Fibroblast of villous mesenchyme (primary cell): ENCODE measurements around the gene EZH1. TPM values are rescaled to one million over a fixed set of nuclear protein-coding genes. Genes with fewer than 3 reads are reported as not detected.
"Not testable (repeated sequence)": the region's sequence is repeated elsewhere in the genome, so short reads cannot be mapped to it uniquely, and the experiment has no call there.

Experiments used
- DNase-seq: peaks from one replicate; pipeline ENCODE4 v3.0.0-alpha.2; 2010; ENCODE audit warnings: low read depth
- H3K4me3 ChIP-seq: 2 replicates; pipeline ENCODE4 v1.5.1; 2011; ENCODE audit warnings: low read depth, mild to moderate bottlenecking, low read length
- total RNA-seq: library from RNA; depleted of rRNA; stranded (reverse); fragments of >200 nt; gene quantifications from 2 replicates; pipeline ENCODE4 v1.2.3, GENCODE V29; 2012
- TF ChIP-seq, protein P1 (sequence below): IDR thresholded peaks from 2 replicates; pipeline ENCODE4 v1.5.1; 2012; ENCODE audit warnings: low read depth, mild to moderate bottlenecking, low read length; ENCODE audit not compliant: insufficient read depth

EZH1 gene
- total RNA-seq, 1 donor: 22.0 TPM

DNA sequence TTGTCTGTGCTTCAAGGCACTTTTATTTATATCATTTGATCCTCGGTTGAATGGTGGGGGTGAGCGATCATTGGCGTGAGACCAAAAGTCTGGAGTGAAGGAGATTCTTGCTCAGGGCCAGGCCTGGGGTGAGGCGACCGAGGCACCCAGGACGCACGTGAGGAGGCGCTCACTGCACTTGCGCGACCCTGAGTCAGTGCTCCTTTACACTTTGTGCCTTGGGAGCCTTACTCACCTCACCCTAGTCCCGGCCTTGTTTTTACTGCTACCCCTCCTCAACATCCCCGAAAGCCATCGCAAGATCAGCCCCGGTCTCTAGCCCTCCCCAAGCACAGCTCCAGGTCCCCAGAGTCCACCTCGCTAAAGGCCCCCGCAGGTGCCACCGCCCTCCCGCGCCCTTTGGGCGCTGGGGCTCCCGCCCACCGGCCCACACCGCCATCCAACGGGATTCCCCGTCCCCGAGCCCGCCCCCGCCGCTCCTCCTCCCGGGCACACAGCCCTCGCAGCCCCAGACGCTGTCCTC, 496 bp downstream of the EZH1 start:
- peak overlapping the region; percentile 86 for H3K4me3 ChIP-seq
- peak; percentile 47 for DNase-seq
- TF ChIP-seq, protein P1, sequence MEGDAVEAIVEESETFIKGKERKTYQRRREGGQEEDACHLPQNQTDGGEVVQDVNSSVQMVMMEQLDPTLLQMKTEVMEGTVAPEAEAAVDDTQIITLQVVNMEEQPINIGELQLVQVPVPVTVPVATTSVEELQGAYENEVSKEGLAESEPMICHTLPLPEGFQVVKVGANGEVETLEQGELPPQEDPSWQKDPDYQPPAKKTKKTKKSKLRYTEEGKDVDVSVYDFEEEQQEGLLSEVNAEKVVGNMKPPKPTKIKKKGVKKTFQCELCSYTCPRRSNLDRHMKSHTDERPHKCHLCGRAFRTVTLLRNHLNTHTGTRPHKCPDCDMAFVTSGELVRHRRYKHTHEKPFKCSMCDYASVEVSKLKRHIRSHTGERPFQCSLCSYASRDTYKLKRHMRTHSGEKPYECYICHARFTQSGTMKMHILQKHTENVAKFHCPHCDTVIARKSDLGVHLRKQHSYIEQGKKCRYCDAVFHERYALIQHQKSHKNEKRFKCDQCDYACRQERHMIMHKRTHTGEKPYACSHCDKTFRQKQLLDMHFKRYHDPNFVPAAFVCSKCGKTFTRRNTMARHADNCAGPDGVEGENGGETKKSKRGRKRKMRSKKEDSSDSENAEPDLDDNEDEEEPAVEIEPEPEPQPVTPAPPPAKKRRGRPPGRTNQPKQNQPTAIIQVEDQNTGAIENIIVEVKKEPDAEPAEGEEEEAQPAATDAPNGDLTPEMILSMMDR: no peak

DNA sequence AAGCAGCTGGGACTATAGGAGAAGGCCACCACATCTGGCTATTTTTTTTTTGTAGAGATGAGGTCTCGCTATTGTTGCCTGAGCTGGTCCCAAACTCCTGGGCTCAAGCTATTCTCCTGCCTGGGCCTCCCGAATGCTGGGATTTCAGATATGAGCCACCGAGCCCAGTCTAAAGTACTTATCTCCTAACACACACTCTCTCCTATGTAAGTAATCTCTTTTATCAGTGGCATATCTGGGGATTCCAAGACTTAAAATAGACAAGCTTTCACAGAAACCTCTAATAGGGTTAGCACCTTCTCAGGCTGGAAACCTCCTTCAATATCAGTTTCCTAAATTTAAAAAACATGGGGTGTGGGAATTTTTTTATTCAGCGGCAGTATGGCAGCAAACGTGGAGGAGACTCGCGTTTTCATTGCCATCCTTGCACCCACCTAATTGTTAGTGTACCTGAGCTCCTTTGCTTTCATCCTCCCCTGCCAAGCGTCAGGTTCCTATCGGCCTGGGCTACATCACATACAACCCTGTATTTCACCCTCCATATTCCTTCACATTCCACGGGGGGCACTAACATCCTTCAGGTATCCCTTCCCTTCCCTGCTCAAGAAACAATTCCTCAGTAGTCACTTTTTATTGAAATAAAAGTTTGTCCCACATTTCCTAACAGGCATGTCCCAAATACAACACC, 1.1 kb downstream of the EZH1 start:
- H3K4me3 ChIP-seq: peak overlapping the region; percentile 86
- TF ChIP-seq, protein P1: no peak
- no peak for DNase-seq

DNA sequence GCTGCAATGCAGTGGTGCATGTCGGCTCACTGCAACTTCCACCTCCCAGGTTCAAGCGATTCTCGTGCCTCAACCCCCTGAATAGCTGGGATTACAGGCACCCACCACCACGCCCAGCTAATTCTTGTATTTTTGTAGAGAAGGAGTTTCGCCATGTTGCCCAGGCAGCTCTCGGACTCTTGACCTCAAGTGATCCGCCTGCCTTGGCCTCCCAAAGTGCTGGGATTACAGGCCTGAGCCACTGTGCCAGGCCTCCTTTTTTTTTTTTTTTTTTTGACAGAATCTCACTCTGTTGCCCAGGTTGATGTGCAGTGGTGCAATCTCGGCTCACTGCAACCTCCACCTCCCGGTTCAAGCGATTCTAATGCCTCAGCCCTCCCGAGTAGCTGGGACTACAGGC, 1.9 kb downstream of the EZH1 start:
- not testable (repeated sequence) for H3K4me3 ChIP-seq, DNase-seq

DNA sequence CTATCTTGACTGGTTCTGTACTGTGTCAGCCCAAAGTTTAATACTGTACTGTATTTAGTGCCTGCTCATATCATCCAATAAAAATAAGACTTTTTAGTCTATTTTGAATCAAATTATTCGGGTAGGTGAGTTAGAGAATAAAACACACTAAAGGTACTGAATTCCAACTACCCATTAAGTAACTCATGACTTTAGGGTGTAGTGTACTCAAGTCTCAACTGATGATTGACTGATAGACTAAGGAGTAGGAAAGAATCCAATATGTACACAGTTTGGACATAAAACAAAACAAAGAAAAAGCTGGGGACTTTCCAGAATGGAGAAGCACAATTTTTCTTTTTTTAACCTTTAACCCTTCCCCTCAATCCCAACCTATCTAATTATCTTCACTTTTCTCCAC, 4.1 kb downstream of the EZH1 start:
- TF ChIP-seq, protein P1: no peak
- H3K4me3 ChIP-seq: no peak overlapping the region
- DNase-seq: no peak

DNA sequence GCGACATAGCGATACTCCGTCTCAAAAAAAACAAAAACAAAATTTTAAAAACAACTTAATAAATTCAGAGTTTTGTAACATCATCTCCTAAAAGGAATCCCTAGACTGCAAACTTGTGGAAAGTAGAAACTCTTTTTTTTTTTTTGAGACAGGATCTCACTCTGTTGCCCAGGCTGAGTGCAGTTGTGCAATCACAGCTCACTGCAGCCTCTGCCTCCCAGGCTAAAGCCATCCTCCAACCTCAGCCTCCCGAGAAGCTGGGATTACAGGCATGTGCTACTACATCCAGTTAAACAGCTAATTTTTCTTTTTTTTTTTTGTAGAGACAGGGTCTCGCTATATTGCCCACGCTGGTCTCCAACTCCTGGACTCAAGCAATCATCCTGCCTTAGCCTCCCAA, 19.7 kb downstream of the EZH1 start:
- TF ChIP-seq, protein P1: no peak
- DNase-seq: no peak
- no peak overlapping the region for H3K4me3 ChIP-seq

DNA sequence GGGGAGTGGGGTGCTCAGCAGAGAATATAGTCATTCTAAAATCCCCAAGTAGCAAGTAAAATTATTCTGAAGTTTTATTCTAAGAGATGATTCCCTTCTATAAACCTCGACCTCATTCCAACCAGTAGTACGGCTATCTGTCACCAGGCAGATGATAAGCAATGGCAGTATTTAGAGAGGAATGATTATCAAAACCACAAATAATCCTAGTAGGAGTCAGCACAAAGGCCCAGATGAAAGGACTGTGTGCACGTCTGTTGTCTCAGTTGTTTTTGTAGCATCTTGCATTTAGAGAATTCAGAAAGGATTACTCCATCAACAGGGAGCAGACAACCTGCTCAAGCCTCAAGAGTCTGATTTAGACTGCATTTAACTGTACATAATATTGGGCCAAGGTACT, 21.2 kb downstream of the EZH1 start:
- no peak overlapping the region for H3K4me3 ChIP-seq
- no peak for DNase-seq

DNA sequence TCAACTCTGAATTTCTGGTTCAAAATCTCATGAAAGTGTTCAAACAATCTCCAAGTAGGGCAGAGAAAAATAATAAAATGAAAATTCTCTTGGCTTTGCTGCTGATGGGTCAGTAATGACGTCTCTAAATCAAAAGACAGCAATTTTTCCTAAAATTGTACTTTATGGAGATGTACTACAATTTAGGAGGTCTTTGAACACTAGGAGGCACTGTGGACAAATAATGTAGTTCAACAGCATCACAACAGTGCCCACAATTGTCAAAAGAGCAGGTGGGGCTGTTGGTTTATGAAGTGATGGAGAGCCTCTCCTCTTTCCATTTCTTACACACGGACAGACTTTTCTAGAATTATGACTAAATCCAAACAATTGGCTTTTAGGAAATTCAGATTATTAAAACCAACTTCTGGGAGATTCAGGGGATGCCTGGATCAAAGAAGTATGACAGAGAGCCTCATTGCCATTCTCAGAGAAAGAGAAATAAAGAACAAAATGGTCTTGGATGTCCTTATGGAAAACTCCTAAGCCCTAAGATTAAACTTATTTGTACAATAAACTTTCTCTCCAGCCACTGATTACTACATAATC, 23.8 kb downstream of the EZH1 start:
- TF ChIP-seq, protein P1: peak; percentile 75
- H3K4me3 ChIP-seq: no peak overlapping the region
- DNase-seq: peak; percentile 75

More for the DNA sequence above, 21.2 kb downstream of the EZH1 start:
- TF ChIP-seq, protein P1: no peak
